SK-N-DZ (cell line): Measurements from ENCODE around the gene DUSP22.
"Not testable (repeated sequence)": the region's sequence is repeated elsewhere in the genome, so short reads cannot be mapped to it uniquely, and the experiment has no call there.

ENCODE experiments used
- DNase-seq: peaks from one replicate; pipeline ENCODE4 v3.0.0-alpha.2; 2015; ENCODE audit warnings: low spot score

DUSP22 gene

GRCh38 chr6:279341-280029 lies 12.8 kb upstream of the DUSP22 start:
- DNase-seq = no peak

- DNase-seq = no peak
Observed at GRCh38 chr6:280775-281468, 11.4 kb upstream of the DUSP22 start.

- DNase-seq = no peak
Observed at GRCh38 chr6:281469-282103, 10.7 kb upstream of the DUSP22 start.

GRCh38 chr6:282177-282866 lies 10.0 kb upstream of the DUSP22 start:
- DNase-seq = no peak

GRCh38 chr6:282867-283416 lies 9.3 kb upstream of the DUSP22 start:
- DNase-seq = no peak

- no peak for DNase-seq
Observed at GRCh38 chr6:284486-284885, 7.8 kb upstream of the DUSP22 start.

GRCh38 chr6:285030-285771 lies 7.1 kb upstream of the DUSP22 start:
- DNase-seq = no peak

- not testable (repeated sequence) for DNase-seq
Observed at GRCh38 chr6:285902-286301, 6.4 kb upstream of the DUSP22 start.

- no peak for DNase-seq
Observed at GRCh38 chr6:286681-287488, 5.4 kb upstream of the DUSP22 start.

GRCh38 chr6:287489-287860 lies 4.8 kb upstream of the DUSP22 start:
- no peak for DNase-seq

GRCh38 chr6:288866-289265 lies 3.4 kb upstream of the DUSP22 start:
- no peak for DNase-seq

- DNase-seq = no peak
Observed at GRCh38 chr6:290111-290922, 2.0 kb upstream of the DUSP22 start.

- DNase-seq = no peak
Observed at GRCh38 chr6:291204-291696, 1.0 kb upstream of the DUSP22 start.

GRCh38 chr6:292506-293192 lies 362 bp downstream of the DUSP22 start:
- no peak for DNase-seq

GRCh38 chr6:293193-294174 lies 1.2 kb downstream of the DUSP22 start:
- no peak for DNase-seq

- DNase-seq = no peak
Observed at GRCh38 chr6:294656-295565, 2.6 kb downstream of the DUSP22 start.
